Fibroblast of mammary gland (primary cell): ENCODE data around the gene PGM5.
A peak's percentile ranks its signal among the peaks of the same experiment; 100 is the strongest.
"Not testable (repeated sequence)": the region's sequence is repeated elsewhere in the genome, so short reads cannot be mapped to it uniquely, and the experiment has no call there.

Experiments
- DNase-seq: peaks from one replicate; pipeline ENCODE4 v3.0.0-alpha.2; 2010; ENCODE audit warnings: low read depth
- H3K4me3 ChIP-seq: 2 replicates; pipeline ENCODE4 v1.5.1; 2011; ENCODE audit warnings: low read depth, mild to moderate bottlenecking, low read length, moderate library complexity; ENCODE audit not compliant: control insufficient read depth

The PGM5 gene

GRCh38 chr9:68357119-68357714 is 806 bp downstream of the PGM5 start:
- H3K4me3 ChIP-seq, DNase-seq: not testable (repeated sequence)

- H3K4me3 ChIP-seq, DNase-seq: not testable (repeated sequence)
Observed at GRCh38 chr9:68366933-68367547, 10.6 kb downstream of the PGM5 start.

GRCh38 chr9:68375789-68376188 is 19.4 kb downstream of the PGM5 start:
- DNase-seq, H3K4me3 ChIP-seq: not testable (repeated sequence)

GRCh38 chr9:68377723-68378122 is 21.3 kb downstream of the PGM5 start:
- DNase-seq = peak; percentile 45
- H3K4me3 ChIP-seq = not testable (repeated sequence)

GRCh38 chr9:68383894-68384293 is 27.5 kb downstream of the PGM5 start:
- not testable (repeated sequence) for H3K4me3 ChIP-seq, DNase-seq

GRCh38 chr9:68389558-68389957 is 33.1 kb downstream of the PGM5 start:
- DNase-seq, H3K4me3 ChIP-seq: not testable (repeated sequence)

- DNase-seq = not testable (repeated sequence)
Observed at GRCh38 chr9:68390737-68391136, 34.3 kb downstream of the PGM5 start.

GRCh38 chr9:68396411-68397094 is 40.1 kb downstream of the PGM5 start:
- DNase-seq, H3K4me3 ChIP-seq: not testable (repeated sequence)

More at GRCh38 chr9:68390737-68391136, 34.3 kb downstream of the PGM5 start:
- not testable (repeated sequence) for H3K4me3 ChIP-seq

GRCh38 chr9:68397095-68397423 is 40.6 kb downstream of the PGM5 start:
- DNase-seq = peak; percentile 74
- not testable (repeated sequence) for H3K4me3 ChIP-seq

GRCh38 chr9:68397796-68398195 is 41.4 kb downstream of the PGM5 start:
- not testable (repeated sequence) for DNase-seq, H3K4me3 ChIP-seq

- not testable (repeated sequence) for H3K4me3 ChIP-seq, DNase-seq
Observed at GRCh38 chr9:68398324-68398723, 41.9 kb downstream of the PGM5 start.

- not testable (repeated sequence) for H3K4me3 ChIP-seq, DNase-seq
Observed at GRCh38 chr9:68404421-68405185, 48.2 kb downstream of the PGM5 start.

GRCh38 chr9:68411865-68412264 is 55.5 kb downstream of the PGM5 start:
- not testable (repeated sequence) for H3K4me3 ChIP-seq, DNase-seq

- not testable (repeated sequence) for DNase-seq, H3K4me3 ChIP-seq
Observed at GRCh38 chr9:68412754-68413153, 56.3 kb downstream of the PGM5 start.

- H3K4me3 ChIP-seq, DNase-seq: not testable (repeated sequence)
Observed at GRCh38 chr9:68415065-68415464, 58.7 kb downstream of the PGM5 start.
